Measurements from ENCODE around the gene PHC2. TPM values are rescaled to one million over a fixed set of nuclear protein-coding genes. Genes with fewer than 3 reads are reported as not detected.

PHC2 gene
- total RNA-seq, 1 donor from 2014 or later = 65.0 TPM

DNA sequence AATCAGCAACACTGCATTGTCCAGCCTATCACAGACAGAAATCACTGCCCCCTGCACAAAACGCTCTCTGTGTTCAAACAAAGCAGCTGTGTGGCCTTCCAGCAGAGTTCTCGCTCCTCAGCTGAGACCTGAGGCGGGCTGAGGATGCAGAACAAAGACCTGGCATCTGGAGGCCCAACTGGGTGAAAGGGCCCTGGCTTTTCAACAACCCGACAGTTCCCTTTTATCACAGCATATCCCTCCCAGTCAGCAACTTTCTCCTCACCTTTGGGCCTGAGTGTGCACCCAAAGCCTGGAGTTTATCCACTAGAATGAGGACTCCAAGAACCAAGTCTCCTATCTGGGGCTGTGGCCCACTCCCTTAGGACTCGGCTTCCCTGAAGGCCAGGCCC, 67.4 kb downstream of the PHC2 start:
- Histone ChIP-seq H4K20me1 (ENCODE audit: low read depth) (no peaks in the 10 kb centered on the region), H3K9me3 (ENCODE audit: low read depth) (no peaks in the 10 kb centered on the region), H3K4me3 (peak overlapping the region; percentile 33), H3K4me1 (peaks cover 74% of the 10 kb centered on the region), H3K27me3 (no peaks in the 10 kb centered on the region), H3K79me2 (ENCODE audit: low read depth) (peaks cover 7% of the 10 kb centered on the region), H3K9ac (peak overlapping the region; percentile 30), H3K4me2 (peak overlapping the region; percentile 72), H2AFZ (replicated peaks) (no peak overlapping the region), H3K36me3 (no peaks in the 10 kb centered on the region), H3F3A (ENCODE audit: low read depth) (peaks cover 41% of the 10 kb centered on the region), H3K27ac (peak overlapping the region; percentile 94)
- Mint-ChIP-seq H3K36me3 (peaks cover 10% of the 10 kb centered on the region), H3K4me1 (peaks cover 90% of the 10 kb centered on the region), H3K27me3 (ENCODE audit: insufficient read depth, low read depth) (peaks cover 9% of the 10 kb centered on the region), H3K27ac (peak overlapping the region; percentile 99), H3K9me3 (no peaks in the 10 kb centered on the region), H3K4me3 (peak overlapping the region; percentile 72)
- TF ChIP-seq, protein P1, sequence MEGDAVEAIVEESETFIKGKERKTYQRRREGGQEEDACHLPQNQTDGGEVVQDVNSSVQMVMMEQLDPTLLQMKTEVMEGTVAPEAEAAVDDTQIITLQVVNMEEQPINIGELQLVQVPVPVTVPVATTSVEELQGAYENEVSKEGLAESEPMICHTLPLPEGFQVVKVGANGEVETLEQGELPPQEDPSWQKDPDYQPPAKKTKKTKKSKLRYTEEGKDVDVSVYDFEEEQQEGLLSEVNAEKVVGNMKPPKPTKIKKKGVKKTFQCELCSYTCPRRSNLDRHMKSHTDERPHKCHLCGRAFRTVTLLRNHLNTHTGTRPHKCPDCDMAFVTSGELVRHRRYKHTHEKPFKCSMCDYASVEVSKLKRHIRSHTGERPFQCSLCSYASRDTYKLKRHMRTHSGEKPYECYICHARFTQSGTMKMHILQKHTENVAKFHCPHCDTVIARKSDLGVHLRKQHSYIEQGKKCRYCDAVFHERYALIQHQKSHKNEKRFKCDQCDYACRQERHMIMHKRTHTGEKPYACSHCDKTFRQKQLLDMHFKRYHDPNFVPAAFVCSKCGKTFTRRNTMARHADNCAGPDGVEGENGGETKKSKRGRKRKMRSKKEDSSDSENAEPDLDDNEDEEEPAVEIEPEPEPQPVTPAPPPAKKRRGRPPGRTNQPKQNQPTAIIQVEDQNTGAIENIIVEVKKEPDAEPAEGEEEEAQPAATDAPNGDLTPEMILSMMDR (IDR thresholded peaks at IDR 0.05) = no peak
- TF ChIP-seq EZH2 (IDR thresholded peaks at IDR 0.05) (no peak), EZH2phosphoT487 (IDR thresholded peaks at IDR 0.05) (no peak)
- peak; percentile 83 for DNase-seq (ENCODE audit: low spot score)

GRCh38 chr1:33363021-33363420, 67.9 kb downstream of the PHC2 start:
- Histone ChIP-seq H3K4me2 (peak overlapping the region; percentile 72), H4K20me1 (ENCODE audit: low read depth) (no peaks in the 10 kb centered on the region), H3K9ac (peak overlapping the region; percentile 30), H3K4me1 (peaks cover 78% of the 10 kb centered on the region), H3K9me3 (ENCODE audit: low read depth) (no peaks in the 10 kb centered on the region), H3K79me2 (ENCODE audit: low read depth) (peaks cover 7% of the 10 kb centered on the region), H3F3A (ENCODE audit: low read depth) (peaks cover 46% of the 10 kb centered on the region), H3K36me3 (no peaks in the 10 kb centered on the region), H3K27me3 (no peaks in the 10 kb centered on the region), H3K4me3 (peak overlapping the region; percentile 33), H2AFZ (replicated peaks) (no peak overlapping the region), H3K27ac (peak overlapping the region; percentile 94)
- DNase-seq (ENCODE audit: low spot score) = no peak
- Mint-ChIP-seq H3K9me3 (no peaks in the 10 kb centered on the region), H3K36me3 (peaks cover 10% of the 10 kb centered on the region), H3K4me3 (peak overlapping the region; percentile 72), H3K27ac (peak overlapping the region; percentile 99), H3K27me3 (ENCODE audit: insufficient read depth, low read depth) (peaks cover 9% of the 10 kb centered on the region), H3K4me1 (peaks cover 93% of the 10 kb centered on the region)
- TF ChIP-seq, protein P1 (IDR thresholded peaks at IDR 0.05) = no peak
- TF ChIP-seq EZH2 (IDR thresholded peaks at IDR 0.05) = no peak
- no peak for TF ChIP-seq EZH2phosphoT487 (IDR thresholded peaks at IDR 0.05)

DNA sequence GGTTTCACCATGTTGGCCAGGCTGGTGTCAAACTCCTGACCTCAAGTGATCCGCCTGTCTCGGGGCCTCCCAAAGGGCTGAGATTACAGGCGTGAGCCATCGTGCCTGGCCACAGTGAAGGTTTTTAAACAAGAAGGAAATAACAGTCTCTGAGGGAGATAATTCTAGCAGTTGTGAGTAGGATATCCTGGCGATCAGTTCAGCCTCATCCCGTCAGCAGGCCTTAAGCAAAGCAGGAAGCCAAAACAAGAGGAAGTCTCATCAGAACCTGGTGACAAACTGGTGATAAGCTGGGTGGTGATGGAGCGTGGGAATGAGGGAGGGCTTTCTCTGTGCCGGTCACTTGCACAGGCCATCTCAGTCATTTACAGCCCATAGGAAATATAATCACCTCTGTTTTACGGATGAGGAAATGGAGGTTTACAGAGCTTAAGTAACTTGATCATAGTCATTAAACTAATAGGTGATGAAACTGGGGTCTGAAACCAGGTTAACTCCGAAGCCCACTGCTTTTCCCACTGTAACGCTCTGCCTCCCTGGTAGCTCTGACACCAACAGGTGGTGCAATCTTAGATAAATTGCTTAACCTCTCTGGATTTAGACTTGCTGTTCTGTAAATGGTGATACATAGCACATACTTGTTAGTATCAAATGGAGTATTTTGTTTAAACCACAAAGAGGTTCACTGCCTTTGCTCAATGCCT, 69.2 kb downstream of the PHC2 start:
- H3K36me3 ChIP-seq = no peaks in the 10 kb centered on the region
- peaks cover 7% of the 10 kb centered on the region for H3K79me2 ChIP-seq (ENCODE audit: low read depth)
- H2AFZ ChIP-seq (replicated peaks) = no peak overlapping the region
- H3K9me3 ChIP-seq (ENCODE audit: low read depth) = no peaks in the 10 kb centered on the region
- no peak overlapping the region for H3K27ac ChIP-seq
- H3K4me3 ChIP-seq = no peak overlapping the region
- no peaks in the 10 kb centered on the region for H4K20me1 ChIP-seq (ENCODE audit: low read depth)
- H3K4me1 ChIP-seq = peaks cover 79% of the 10 kb centered on the region
- H3K9ac ChIP-seq = no peak overlapping the region
- Mint-ChIP-seq H3K27me3 (ENCODE audit: insufficient read depth, low read depth) (peaks cover 7% of the 10 kb centered on the region), H3K9me3 (no peaks in the 10 kb centered on the region), H3K4me3 (peak overlapping the region; percentile 72), H3K4me1 (peaks cover 90% of the 10 kb centered on the region), H3K27ac (peak overlapping the region; percentile 99), H3K36me3 (peaks cover 16% of the 10 kb centered on the region)
- no peaks in the 10 kb centered on the region for H3K27me3 ChIP-seq
- peak overlapping the region; percentile 72 for H3K4me2 ChIP-seq
- H3F3A ChIP-seq (ENCODE audit: low read depth) = peaks cover 52% of the 10 kb centered on the region
- no peak for DNase-seq (ENCODE audit: low spot score)
- TF ChIP-seq EZH2 (IDR thresholded peaks at IDR 0.05) (no peak), EZH2phosphoT487 (IDR thresholded peaks at IDR 0.05) (no peak)
- TF ChIP-seq, protein P1 (IDR thresholded peaks at IDR 0.05) = no peak
